ENCODE results near the gene ASCC1.
"Not testable (repeated sequence)": the region's sequence is repeated elsewhere in the genome, so short reads cannot be mapped to it uniquely, and the experiment has no call there.

ASCC1 gene

DNA sequence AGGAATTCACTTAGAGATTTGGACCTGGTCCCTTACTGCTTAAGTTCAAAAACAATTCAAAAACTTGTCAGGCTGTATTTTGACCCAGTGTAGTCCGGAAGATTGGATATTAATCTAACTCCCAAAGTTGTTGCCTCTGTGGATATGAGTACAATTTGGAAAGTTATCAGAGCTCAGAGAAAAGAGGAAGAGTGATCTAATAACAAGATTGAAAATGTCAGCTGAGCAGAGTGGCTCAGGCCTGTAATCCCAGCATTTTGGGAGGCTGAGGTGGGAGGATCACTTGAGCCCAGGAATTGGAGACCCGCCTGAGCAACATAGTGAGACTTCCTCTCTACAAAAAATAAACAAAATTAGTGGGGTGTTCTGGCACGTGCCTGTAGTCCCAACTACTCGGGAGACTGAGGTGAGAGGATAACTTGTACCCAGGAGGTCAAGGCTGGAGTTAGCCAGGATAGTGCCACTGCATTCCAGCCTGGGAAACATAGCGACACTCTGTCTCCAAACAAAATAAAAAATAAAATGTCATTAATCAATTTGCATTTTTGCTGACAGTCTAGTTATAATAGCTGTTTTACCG is 3.2 kb upstream of the ASCC1 start:
- DNase-seq (ENCODE audit: low spot score) = no peak

- DNase-seq (ENCODE audit: low spot score) = no peak
Observed at GRCh38 chr10:72218726-72219125, 2.6 kb upstream of the ASCC1 start.

DNA sequence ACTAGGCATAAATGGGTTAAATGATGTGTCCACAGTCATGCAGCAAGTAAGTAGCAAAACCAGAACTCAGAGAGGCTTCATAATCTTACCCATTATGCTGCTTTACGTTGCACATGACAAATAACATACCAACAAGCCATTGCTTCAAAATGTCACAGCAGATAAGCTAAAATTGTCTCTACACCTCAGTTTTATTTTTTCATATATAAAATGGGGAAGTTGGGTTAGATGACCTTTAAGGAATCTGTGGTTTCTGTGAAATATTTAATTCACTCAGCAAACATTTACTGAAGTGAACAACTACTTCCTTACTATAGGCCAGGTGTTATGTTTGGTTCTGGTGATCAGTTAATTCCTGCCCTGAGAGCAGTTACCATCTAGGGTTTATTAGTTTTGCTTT is 2.2 kb upstream of the ASCC1 start:
- no peak for DNase-seq (ENCODE audit: low spot score)

- DNase-seq (ENCODE audit: low spot score) = not testable (repeated sequence)
Observed at GRCh38 chr10:72211832-72212231, 4.2 kb downstream of the ASCC1 start.

DNA sequence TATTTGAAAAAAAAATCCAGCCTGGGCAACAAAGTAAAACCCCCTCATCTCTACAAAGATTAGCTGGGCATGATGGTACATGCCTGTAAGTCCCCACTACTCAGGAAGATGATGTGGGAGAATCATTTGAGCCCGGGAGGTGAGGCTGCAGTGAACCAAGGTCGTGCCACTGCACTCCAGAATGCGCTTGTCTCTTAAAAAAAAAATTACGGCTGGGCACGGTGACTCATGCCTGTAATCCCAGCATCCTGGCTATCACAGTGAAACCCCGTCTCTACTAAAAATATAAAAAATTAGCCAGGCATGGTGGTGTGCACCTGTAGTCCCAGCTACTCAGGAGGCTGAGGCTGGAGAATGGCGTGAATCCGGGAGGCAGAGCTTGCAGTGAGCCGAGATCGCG is 4.7 kb downstream of the ASCC1 start:
- not testable (repeated sequence) for DNase-seq (ENCODE audit: low spot score)

DNA sequence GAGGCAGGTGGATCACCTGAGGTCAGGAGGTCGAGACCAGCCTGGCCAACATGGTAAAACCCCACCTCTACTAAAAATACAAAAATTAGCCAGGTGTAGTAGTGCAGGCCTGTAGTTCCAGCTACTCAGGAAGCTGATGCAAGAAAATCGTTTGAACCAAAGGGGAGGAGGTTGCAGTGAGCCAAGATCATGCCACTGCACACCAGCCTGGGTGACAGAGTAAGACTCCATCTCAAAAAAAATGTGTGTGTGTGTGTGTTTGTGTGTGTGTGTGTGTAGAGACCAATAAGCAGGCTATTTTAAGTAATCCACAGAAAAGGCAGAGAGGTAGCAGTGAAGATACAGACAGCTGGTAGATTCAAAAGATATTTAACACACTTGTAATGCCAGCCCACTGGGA is 7.5 kb downstream of the ASCC1 start:
- DNase-seq (ENCODE audit: low spot score) = not testable (repeated sequence)

- no peak for DNase-seq (ENCODE audit: low spot score)
Observed at GRCh38 chr10:72206511-72207229, 9.4 kb downstream of the ASCC1 start.

GRCh38 chr10:72204724-72205123 is 11.4 kb downstream of the ASCC1 start:
- no peak for DNase-seq (ENCODE audit: low spot score)

- DNase-seq (ENCODE audit: low spot score) = no peak
Observed at GRCh38 chr10:72204296-72204695, 11.8 kb downstream of the ASCC1 start.

DNA sequence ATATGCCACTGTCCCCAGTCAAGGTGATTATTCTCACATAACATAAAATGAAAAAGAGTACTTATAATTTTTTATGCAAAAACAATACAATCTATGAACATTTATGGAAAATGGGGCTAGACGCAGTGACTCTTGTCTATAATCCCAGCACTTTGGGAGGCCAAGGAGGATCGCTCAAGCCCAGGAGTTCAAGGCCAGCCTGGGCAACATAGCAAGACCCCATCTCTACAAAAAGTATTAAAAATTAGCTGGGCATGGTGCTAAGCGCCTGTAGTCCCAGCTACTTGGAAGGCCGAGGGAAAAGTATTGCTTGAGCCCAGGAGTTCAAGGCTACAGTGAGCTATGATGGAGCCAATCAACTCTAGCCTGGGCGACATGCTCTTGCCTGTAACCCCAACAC is 14.8 kb downstream of the ASCC1 start:
- DNase-seq (ENCODE audit: low spot score) = no peak

DNA sequence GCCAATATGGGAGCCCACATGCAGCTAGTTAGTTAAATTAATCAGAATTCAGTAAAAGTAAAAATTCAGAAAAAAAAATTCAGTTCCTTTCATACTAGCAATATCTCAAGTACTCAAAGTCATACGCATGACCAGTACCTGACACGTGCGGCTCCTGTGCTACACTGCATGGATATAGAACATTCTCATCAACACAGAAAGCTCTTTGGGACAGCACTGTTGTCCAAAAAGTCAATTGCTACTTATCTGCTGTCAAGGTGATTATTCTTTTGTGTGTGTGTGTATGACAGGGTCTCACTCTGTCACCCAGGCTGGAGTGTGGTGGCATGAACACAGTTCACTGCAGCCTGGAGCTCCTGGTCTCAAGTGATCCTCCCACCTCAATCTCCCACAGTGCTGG is 15.2 kb downstream of the ASCC1 start:
- no peak for DNase-seq (ENCODE audit: low spot score)

GRCh38 chr10:72194949-72195348 is 21.1 kb downstream of the ASCC1 start:
- no peak for DNase-seq (ENCODE audit: low spot score)

- no peak for DNase-seq (ENCODE audit: low spot score)
Observed at GRCh38 chr10:72186982-72187330, 29.1 kb downstream of the ASCC1 start.

DNA sequence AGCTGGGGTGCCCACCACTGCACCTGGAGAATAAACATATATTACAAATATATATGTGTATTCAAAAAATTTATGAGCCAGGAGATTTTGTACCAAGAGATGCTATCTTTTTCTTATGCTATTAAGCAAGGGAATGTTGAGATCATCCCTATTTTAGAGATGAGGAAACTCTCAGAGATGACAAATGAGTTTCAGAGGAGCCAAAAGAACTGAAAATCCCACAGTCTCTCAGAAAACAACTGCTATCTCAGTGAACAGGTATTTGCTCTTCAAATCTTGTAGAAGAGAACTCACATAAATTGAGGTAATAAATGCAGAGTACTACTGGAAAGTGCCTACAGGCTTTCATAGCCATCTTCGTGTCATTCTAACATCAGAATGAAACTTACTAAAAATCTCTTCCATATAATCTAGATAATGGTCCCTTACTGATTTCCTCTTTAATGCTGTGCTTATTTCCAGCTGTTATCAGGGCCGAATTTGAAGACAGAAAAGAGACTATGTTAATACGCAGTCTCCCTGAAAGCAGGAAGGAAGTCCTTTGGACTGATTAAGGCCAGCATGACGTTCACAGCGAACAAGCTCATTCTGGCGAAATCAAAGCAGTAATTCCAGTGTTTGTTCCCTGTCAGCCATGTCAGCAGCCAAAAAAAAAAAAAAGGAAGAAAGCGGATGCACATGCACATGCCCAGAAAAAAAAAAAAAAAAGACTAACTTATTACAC is 29.7 kb downstream of the ASCC1 start:
- no peak for DNase-seq (ENCODE audit: low spot score)

DNA sequence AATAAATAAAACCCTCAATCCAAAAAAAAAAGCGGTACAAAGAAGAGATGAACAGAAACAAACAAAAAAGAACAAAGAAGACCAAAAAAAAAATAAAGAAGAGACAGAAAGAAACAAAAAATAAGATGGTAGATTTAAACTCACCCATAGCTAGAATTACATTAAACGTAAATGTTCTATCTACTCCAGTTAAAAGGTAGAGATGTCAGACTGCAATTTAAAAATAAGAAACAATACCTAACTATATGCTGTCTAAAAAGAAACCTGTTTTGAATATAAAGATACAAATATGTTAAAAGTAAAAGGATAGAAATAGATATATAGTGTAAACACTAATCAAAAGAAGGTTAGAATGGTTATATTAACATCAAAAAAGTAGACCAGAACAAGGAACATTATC is 31.9 kb downstream of the ASCC1 start:
- no peak for DNase-seq (ENCODE audit: low spot score)

- no peak for DNase-seq (ENCODE audit: low spot score)
Observed at GRCh38 chr10:72177454-72177853, 38.6 kb downstream of the ASCC1 start.

DNA sequence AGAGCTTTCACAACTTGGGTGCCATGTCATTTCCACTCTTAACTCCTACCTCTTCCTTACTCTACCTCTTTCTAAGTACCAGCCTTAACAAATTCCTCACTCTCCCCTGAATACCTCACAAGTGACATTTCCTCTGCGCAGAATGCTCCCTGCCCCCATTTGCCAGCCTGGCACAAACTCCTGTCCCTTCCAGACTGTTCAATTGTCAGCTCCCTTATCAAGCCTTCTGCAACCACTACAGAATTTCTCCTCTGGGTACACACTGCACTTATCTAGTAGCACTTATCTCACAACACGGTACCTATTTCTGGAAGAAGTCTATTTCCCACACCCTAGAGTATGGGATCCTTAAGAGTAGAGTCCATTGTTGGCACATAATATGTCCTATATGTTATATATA is 39.4 kb downstream of the ASCC1 start:
- DNase-seq (ENCODE audit: low spot score) = no peak

DNA sequence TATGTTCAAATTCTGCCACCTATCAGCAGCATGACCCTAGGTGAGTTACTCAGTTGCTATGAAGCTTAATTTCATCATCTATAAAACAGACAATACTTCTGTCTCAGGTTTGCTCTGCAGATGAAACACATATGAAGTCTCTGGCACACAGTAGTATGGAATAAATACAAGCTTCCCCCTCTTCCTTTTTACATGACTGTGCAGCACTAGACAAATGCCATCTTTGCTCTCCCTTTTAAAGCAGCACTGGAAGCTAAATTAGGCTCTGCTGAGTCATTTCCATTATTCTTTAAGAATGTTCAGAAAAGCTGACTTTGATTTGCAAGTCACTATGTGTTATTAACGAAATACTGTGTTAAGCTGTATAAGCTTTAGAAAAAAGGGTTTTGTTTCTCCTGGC is 40.9 kb downstream of the ASCC1 start:
- DNase-seq (ENCODE audit: low spot score) = no peak

- no peak for DNase-seq (ENCODE audit: low spot score)
Observed at GRCh38 chr10:72174297-72174662, 41.8 kb downstream of the ASCC1 start.

DNA sequence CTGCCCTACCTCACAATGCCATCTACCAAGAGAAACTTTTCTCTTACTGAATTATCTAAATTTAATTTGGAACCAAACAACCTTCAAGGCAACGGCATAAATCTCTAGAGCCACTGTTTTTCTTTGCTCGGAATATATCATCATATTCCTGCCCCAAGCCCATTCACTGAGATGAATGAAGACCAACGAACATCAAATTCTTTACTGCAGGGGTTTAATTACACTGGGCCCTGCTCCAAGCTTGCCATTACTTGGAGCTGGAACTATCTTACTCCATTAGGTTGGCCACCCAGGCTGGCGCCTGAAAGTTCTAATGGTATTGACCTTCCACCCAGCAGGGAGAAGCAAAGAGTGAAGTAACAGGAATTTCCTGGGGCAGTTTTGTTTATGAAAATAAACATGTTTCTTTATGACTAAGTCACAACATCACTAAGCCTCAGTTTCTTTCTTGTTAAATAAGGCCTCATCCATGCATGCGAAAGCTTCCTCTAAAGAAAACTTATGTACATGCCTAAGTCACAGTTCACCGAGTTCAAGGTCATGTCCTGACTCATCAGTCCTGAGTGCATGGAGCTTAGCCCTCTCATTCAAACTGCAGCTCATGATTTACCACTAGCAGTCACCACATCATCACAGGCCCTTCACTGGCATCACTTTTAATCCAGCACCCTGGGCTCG is 42.3 kb downstream of the ASCC1 start:
- DNase-seq (ENCODE audit: low spot score) = no peak

DNA sequence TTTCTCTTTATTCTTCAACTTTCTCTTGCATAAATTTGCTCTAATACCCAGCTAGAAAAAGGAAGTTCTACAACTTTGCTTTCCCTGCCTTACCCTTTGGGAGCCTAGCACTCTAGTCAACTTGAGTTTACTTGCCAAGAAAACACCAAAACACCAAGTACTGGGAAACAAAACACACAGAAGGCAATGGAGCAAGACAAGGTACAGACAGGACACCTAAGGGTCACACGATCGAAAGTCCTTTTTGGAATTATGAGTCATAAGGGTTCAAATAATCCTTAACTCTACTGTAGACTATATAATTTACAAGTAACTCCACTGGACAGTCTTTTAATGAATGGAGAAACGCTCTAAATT is 42.8 kb downstream of the ASCC1 start:
- no peak for DNase-seq (ENCODE audit: low spot score)

DNA sequence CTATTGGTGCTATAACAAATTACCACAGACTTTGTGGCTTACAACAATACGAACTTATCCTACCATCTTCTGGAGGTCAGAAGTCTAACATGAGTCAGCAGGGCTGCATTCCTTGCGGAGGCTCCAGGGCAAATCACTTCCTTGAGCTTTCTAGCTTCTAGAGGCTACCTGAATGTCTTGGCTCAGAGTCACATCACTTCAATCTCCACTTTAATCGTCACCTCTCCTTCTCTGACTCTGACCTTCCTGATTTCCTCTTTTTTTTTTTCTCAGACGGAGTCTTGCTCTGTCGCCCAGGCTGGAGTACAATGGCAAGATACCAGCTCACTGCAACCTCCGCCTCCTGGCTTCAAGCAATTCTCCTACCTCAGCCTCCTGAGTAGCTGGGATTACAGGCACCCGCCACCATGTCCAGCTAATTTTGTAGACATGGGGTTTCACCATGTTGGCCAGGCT is 44.9 kb downstream of the ASCC1 start:
- no peak for DNase-seq (ENCODE audit: low spot score)

- DNase-seq (ENCODE audit: low spot score) = no peak
Observed at GRCh38 chr10:72170733-72171132, 45.3 kb downstream of the ASCC1 start.
